ENCODE data around the gene DCAF6.

The DCAF6 gene

DNA sequence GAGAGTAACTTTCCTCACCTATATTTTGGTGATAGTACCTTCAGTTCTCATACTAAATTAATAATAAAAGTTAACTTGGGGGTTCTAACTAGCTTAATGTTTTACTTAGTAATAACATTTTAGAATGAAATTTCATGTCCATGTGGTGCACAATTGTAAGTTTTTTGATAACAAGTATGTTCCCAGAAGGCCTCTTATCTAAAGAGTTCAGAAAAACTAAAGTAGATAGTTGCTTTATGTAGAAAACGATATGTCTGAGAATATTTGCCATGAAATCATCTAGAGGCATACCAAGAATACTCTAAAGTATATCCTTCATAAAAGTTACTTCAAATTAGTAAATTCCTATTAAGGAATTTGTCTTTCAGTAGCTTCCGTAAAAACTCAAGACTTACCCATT, 12.4 kb upstream of the DCAF6 start:
- TF ChIP-seq, protein P1, sequence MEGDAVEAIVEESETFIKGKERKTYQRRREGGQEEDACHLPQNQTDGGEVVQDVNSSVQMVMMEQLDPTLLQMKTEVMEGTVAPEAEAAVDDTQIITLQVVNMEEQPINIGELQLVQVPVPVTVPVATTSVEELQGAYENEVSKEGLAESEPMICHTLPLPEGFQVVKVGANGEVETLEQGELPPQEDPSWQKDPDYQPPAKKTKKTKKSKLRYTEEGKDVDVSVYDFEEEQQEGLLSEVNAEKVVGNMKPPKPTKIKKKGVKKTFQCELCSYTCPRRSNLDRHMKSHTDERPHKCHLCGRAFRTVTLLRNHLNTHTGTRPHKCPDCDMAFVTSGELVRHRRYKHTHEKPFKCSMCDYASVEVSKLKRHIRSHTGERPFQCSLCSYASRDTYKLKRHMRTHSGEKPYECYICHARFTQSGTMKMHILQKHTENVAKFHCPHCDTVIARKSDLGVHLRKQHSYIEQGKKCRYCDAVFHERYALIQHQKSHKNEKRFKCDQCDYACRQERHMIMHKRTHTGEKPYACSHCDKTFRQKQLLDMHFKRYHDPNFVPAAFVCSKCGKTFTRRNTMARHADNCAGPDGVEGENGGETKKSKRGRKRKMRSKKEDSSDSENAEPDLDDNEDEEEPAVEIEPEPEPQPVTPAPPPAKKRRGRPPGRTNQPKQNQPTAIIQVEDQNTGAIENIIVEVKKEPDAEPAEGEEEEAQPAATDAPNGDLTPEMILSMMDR (conservative IDR thresholded peaks at IDR 0.05; ENCODE audit: low read depth, low read length), result no peak
- Histone ChIP-seq H3K36me3 (ENCODE audit: insufficient read depth) (no peaks in the 10 kb centered on the region; the same call in 1 of the 2 replicates), H3K4me1 (ENCODE audit: low read depth, poor library complexity, severe bottlenecking) (peaks cover 13% of the 10 kb centered on the region), H3K27me3 (ENCODE audit: insufficient read depth, low read depth) (no peaks in the 10 kb centered on the region), H2AFZ (ENCODE audit: low read depth) (no peak overlapping the region), H3K4me2 (no peak overlapping the region), H3K79me2 (ENCODE audit: insufficient read depth, low read depth) (no peaks in the 10 kb centered on the region), H3K27ac (no peak overlapping the region), H3K4me3 (IDR thresholded peaks at IDR 0.05; ENCODE audit: insufficient read depth, low read depth, low read length) (no peak overlapping the region), H4K20me1 (ENCODE audit: insufficient read depth) (no peaks in the 10 kb centered on the region), H3K9ac (no peak overlapping the region)

DNA sequence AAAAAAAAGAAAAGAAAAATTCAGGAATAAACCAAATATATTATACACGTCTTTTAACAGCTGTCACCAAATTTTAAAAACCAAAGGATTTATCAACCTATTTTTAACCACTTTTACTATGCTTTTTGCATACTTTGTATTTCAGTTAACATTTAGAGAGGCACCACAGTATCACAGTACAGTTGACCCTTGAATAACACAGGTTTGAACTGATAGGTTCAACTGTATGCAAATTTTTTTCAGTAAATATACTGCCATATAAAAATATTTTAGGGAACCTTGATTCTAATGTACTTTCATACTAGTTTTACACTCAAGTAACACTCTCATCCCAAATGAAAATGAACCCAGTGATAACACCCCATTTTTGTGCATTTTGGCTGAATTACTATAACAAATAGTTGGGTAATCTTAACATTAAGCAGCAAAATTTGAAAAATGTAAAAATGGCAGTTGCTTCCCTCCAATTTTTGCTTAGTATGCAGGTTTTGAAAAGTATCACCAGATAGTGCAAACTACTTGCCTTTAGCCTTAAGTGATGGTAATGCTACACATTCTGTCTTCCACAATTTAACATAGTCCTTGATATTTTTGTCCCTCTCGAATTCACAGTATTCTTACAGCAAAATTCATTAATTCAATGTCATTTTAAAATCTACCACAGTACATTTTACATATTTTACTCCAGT, 11.8 kb upstream of the DCAF6 start:
- H3K36me3 ChIP-seq (ENCODE audit: insufficient read depth), result no peaks in the 10 kb centered on the region
- no peak overlapping the region for H2AFZ ChIP-seq (ENCODE audit: low read depth)
- peaks cover 13% of the 10 kb centered on the region for H3K4me1 ChIP-seq (ENCODE audit: low read depth, poor library complexity, severe bottlenecking)
- H4K20me1 ChIP-seq (ENCODE audit: insufficient read depth), result no peaks in the 10 kb centered on the region
- no peaks in the 10 kb centered on the region for H3K27me3 ChIP-seq (ENCODE audit: insufficient read depth, low read depth)
- H3K27ac ChIP-seq, result no peak overlapping the region
- H3K4me2 ChIP-seq, result no peak overlapping the region
- H3K9ac ChIP-seq, result no peak overlapping the region
- TF ChIP-seq, protein P1 (conservative IDR thresholded peaks at IDR 0.05; ENCODE audit: low read depth, low read length), result no peak
- H3K79me2 ChIP-seq (ENCODE audit: insufficient read depth, low read depth), result no peaks in the 10 kb centered on the region
- no peak overlapping the region for H3K4me3 ChIP-seq (IDR thresholded peaks at IDR 0.05; ENCODE audit: insufficient read depth, low read depth, low read length)

DNA sequence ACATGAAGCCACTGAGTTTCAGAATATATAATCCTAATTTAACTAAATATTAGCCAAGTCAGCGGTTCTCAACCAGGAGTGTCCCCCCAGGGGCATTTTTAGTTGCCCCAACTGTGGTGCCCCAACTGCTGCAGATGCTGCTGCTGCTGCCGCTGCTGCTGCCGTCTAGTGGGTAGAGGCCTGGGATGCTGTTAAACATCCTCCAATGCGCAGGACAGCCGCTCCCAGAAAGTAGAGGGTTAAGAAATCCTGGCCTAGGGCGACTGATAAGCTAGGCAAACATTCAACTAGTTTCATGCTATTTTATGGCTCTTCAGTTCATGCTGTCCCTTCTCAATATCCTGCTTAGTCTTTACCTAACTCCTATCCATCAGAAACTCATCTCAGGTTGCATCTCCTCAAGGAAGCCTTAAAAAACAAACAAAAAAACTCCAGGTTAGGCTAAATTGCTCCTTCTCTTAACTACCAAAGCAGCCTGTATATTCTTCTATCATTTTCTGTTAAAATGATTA, 9.9 kb upstream of the DCAF6 start:
- no peaks in the 10 kb centered on the region for H3K36me3 ChIP-seq (ENCODE audit: insufficient read depth)
- H3K27ac ChIP-seq, result no peak overlapping the region
- H4K20me1 ChIP-seq (ENCODE audit: insufficient read depth), result no peaks in the 10 kb centered on the region
- H3K9ac ChIP-seq, result no peak overlapping the region
- no peak overlapping the region for H2AFZ ChIP-seq (ENCODE audit: low read depth)
- H3K4me3 ChIP-seq (IDR thresholded peaks at IDR 0.05; ENCODE audit: insufficient read depth, low read depth, low read length), result no peak overlapping the region
- no peaks in the 10 kb centered on the region for H3K27me3 ChIP-seq (ENCODE audit: insufficient read depth, low read depth)
- H3K4me1 ChIP-seq (ENCODE audit: low read depth, poor library complexity, severe bottlenecking), result peaks cover 11% of the 10 kb centered on the region
- TF ChIP-seq, protein P1 (conservative IDR thresholded peaks at IDR 0.05; ENCODE audit: low read depth, low read length), result no peak
- H3K4me2 ChIP-seq, result no peak overlapping the region
- no peaks in the 10 kb centered on the region for H3K79me2 ChIP-seq (ENCODE audit: insufficient read depth, low read depth)

DNA sequence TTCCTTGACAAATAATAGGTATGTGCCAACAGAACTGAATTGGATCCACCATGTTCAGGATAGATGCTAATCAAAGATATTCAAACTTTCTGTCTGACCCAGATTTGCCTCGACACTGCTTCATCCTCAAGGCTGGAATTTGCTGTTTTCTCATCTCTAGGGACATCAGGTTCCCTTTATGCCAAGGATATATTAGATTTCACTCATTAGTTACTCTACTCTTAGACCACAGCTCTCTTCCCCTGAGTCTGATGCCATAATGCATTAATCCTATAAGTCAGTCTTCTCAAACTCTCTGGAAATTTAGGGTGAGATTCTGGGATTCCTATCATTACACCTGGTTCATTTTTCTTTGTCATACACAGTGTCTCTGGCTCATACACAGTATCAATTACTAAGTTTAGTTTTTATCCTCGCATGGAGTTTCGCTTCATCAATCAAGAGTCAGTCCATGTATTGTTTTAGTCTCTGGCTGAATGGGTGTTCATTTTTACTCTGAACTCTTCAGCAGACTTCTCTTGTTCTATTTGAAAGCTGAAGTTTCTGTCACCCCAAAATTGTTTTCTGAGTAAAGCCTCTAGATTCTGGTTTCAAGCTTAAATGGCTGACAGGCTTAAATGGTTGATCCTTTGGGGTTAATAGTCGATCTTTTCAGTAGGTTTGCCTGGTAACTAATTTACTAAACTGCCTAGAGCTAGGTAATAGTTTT, 9.3 kb upstream of the DCAF6 start:
- H3K27me3 ChIP-seq (ENCODE audit: insufficient read depth, low read depth), result no peaks in the 10 kb centered on the region
- H4K20me1 ChIP-seq (ENCODE audit: insufficient read depth), result no peaks in the 10 kb centered on the region
- H3K36me3 ChIP-seq (ENCODE audit: insufficient read depth), result no peaks in the 10 kb centered on the region
- no peaks in the 10 kb centered on the region for H3K79me2 ChIP-seq (ENCODE audit: insufficient read depth, low read depth)
- TF ChIP-seq, protein P1 (conservative IDR thresholded peaks at IDR 0.05; ENCODE audit: low read depth, low read length), result no peak
- no peak overlapping the region for H3K27ac ChIP-seq
- no peak overlapping the region for H2AFZ ChIP-seq (ENCODE audit: low read depth)
- H3K4me1 ChIP-seq (ENCODE audit: low read depth, poor library complexity, severe bottlenecking), result peaks cover 11% of the 10 kb centered on the region
- H3K4me3 ChIP-seq (IDR thresholded peaks at IDR 0.05; ENCODE audit: insufficient read depth, low read depth, low read length), result no peak overlapping the region
- H3K9ac ChIP-seq, result no peak overlapping the region
- H3K4me2 ChIP-seq, result no peak overlapping the region

Measured in KMS-11 (cell line).